Esophagus (tissue), 2 donors: Measurements from ENCODE around the gene FSTL1. TPM values are rescaled to one million over a fixed set of nuclear protein-coding genes. Genes with fewer than 3 reads are reported as not detected.

Experiments used
- H3K27ac ChIP-seq, 2 donors: one replicate each; pipeline ENCODE4 v1.5.1; 2013; ENCODE audit warnings: low read depth in 2 of 2, mild to moderate bottlenecking in 2 of 2, inconsistent platforms in 1 of 2, low read length in 1 of 2, moderate library complexity in 1 of 2
- H3K27me3 ChIP-seq, 2 donors: one replicate each; pipeline ENCODE4 v1.6.1; 2013; ENCODE audit warnings: low read length in 2 of 2, control low read depth in 1 of 2, mild to moderate bottlenecking in 1 of 2; ENCODE audit not compliant: insufficient read depth in 2 of 2, control insufficient read depth in 1 of 2
- H3K36me3 ChIP-seq, 2 donors: one replicate each; pipeline ENCODE4 v1.6.1; 2013; ENCODE audit warnings: low read length in 1 of 2; ENCODE audit not compliant: control insufficient read depth in 2 of 2, insufficient read depth in 2 of 2
- H3K4me1 ChIP-seq, 2 donors: one replicate each; pipeline ENCODE4 v1.6.1; 2013; ENCODE audit warnings: low read length in 1 of 2; ENCODE audit not compliant: control insufficient read depth in 2 of 2, insufficient read depth in 2 of 2
- H3K4me3 ChIP-seq, 2 donors: one replicate each; pipeline ENCODE4 v1.5.1; 2013; ENCODE audit warnings: low read length in 2 of 2, mild to moderate bottlenecking in 2 of 2, low read depth in 1 of 2, moderate library complexity in 1 of 2
- H3K9me3 ChIP-seq, 2 donors: one replicate each; pipeline ENCODE4 v1.6.1; 2013; ENCODE audit warnings: mild to moderate bottlenecking in 2 of 2, low read depth in 1 of 2, low read length in 1 of 2, moderate library complexity in 1 of 2; ENCODE audit not compliant: control insufficient read depth in 2 of 2, insufficient read depth in 1 of 2
- WGBS, 2 donors: extraction: QIAGEN DNeasy Blood & Tissue Kit; methylation state at CpG; one replicate each; pipeline ENCODE4 v1.1.7; 2013; 5-methylcytosine and 5-hydroxymethylcytosine counted together
- polyA plus RNA-seq, 2 donors: library from polyadenylated mRNA; stranded (reverse); fragments of 200-250 nt; gene quantifications; one replicate each; pipeline ENCODE4 v1.2.3, GENCODE V29; 2013
- donor health status: healthy with polysubstance abuse.
- donor health status: Bipolar disorder and iron deficiency.

Gene FSTL1
- polyA plus RNA-seq, 2 donors: 5.4 to 10.7 TPM

- Histone ChIP-seq H3K4me1 (peaks cover 5% of the 10 kb centered on the region in 2 donors), H3K27ac (peak overlapping the region in 1 of 2 donors; percentile 52), H3K27me3 (no peaks in the 10 kb centered on the region), H3K4me3 (no peak overlapping the region), H3K36me3 (no peaks in the 10 kb centered on the region), H3K9me3 (no peaks in the 10 kb centered on the region)
- WGBS, 2 donors: 85 to 94% methylated on average over 4 of the region's 4 CpGs
Observed at GRCh38 chr3:120423432-120423831, 27.4 kb downstream of the FSTL1 start.

GRCh38 chr3:120421926-120422325 is 28.9 kb downstream of the FSTL1 start:
- Histone ChIP-seq H3K36me3 (no peaks in the 10 kb centered on the region), H3K27ac (no peak overlapping the region), H3K4me3 (no peak overlapping the region), H3K9me3 (no peaks in the 10 kb centered on the region), H3K4me1 (peaks cover 5 to 6% of the 10 kb centered on the region in 2 donors), H3K27me3 (no peaks in the 10 kb centered on the region)
- WGBS, 2 donors: 83 to 89% methylated on average over 2 of the region's 2 CpGs

GRCh38 chr3:120420928-120421551 is 29.8 kb downstream of the FSTL1 start:
- H3K36me3 ChIP-seq: no peaks in the 10 kb centered on the region
- no peaks in the 10 kb centered on the region for H3K9me3 ChIP-seq
- H3K4me1 ChIP-seq: peaks cover 5 to 7% of the 10 kb centered on the region in 2 donors
- no peaks in the 10 kb centered on the region for H3K27me3 ChIP-seq
- WGBS, 2 donors: 26 to 42% methylated on average over 6 of the region's 6 CpGs
- H3K4me3 ChIP-seq: no peak overlapping the region
- peak overlapping the region; percentile 66 for H3K27ac ChIP-seq

- no peaks in the 10 kb centered on the region for H3K36me3 ChIP-seq
- H3K27me3 ChIP-seq: no peaks in the 10 kb centered on the region
- WGBS, 2 donors: 60 to 66% methylated on average over 3 of the region's 3 CpGs
- H3K4me1 ChIP-seq: peaks cover 5 to 7% of the 10 kb centered on the region in 2 donors
- H3K27ac ChIP-seq: peak overlapping the region in 1 of 2 donors; percentile 66
- no peaks in the 10 kb centered on the region for H3K9me3 ChIP-seq
- H3K4me3 ChIP-seq: no peak overlapping the region
Observed at GRCh38 chr3:120420360-120420759, 30.4 kb downstream of the FSTL1 start.

GRCh38 chr3:120419797-120420196 is 31.0 kb downstream of the FSTL1 start:
- Histone ChIP-seq H3K27me3 (no peaks in the 10 kb centered on the region), H3K27ac (peak overlapping the region in 1 of 2 donors; percentile 34), H3K9me3 (no peaks in the 10 kb centered on the region), H3K36me3 (no peaks in the 10 kb centered on the region), H3K4me1 (peaks cover 2 to 7% of the 10 kb centered on the region in 2 donors), H3K4me3 (no peak overlapping the region)
- 84 to 90% methylated on average over 3 of the region's 3 CpGs for WGBS, 2 donors

- peaks cover 2 to 7% of the 10 kb centered on the region in 2 donors for H3K4me1 ChIP-seq
- no peaks in the 10 kb centered on the region for H3K9me3 ChIP-seq
- no peaks in the 10 kb centered on the region for H3K27me3 ChIP-seq
- 12 to 15% methylated on average over 6 of the region's 6 CpGs for WGBS, 2 donors
- no peaks in the 10 kb centered on the region for H3K36me3 ChIP-seq
- H3K4me3 ChIP-seq: no peak overlapping the region
- no peak overlapping the region for H3K27ac ChIP-seq
Observed at GRCh38 chr3:120418866-120419490, 31.8 kb downstream of the FSTL1 start.

GRCh38 chr3:120418446-120418845 is 32.3 kb downstream of the FSTL1 start:
- Histone ChIP-seq H3K4me3 (no peak overlapping the region), H3K27ac (no peak overlapping the region)

GRCh38 chr3:120417272-120417911 is 33.4 kb downstream of the FSTL1 start:
- Histone ChIP-seq H3K4me1 (peaks cover 2 to 7% of the 10 kb centered on the region in 2 donors), H3K27ac (peak overlapping the region; percentile 52 to 69), H3K4me3 (peak overlapping the region in 1 of 2 donors; percentile 50), H3K27me3 (no peaks in the 10 kb centered on the region), H3K36me3 (no peaks in the 10 kb centered on the region), H3K9me3 (no peaks in the 10 kb centered on the region)
- WGBS, 2 donors: 0 to 1% methylated on average over 9 of the region's 9 CpGs

More at GRCh38 chr3:120418446-120418845, 32.3 kb downstream of the FSTL1 start:
- H3K36me3 ChIP-seq: no peaks in the 10 kb centered on the region
- WGBS, 2 donors: 43 to 52% methylated on average over 7 of the region's 7 CpGs
- H3K27me3 ChIP-seq: no peaks in the 10 kb centered on the region
- H3K9me3 ChIP-seq: no peaks in the 10 kb centered on the region
- peaks cover 2 to 7% of the 10 kb centered on the region in 2 donors for H3K4me1 ChIP-seq

- no peaks in the 10 kb centered on the region for H3K36me3 ChIP-seq
- H3K9me3 ChIP-seq: no peaks in the 10 kb centered on the region
- H3K4me3 ChIP-seq: no peak overlapping the region
- WGBS, 2 donors: 21 to 28% methylated on average over 2 of the region's 2 CpGs
- H3K4me1 ChIP-seq: peaks cover 3 to 7% of the 10 kb centered on the region in 2 donors
- no peak overlapping the region for H3K27ac ChIP-seq
- H3K27me3 ChIP-seq: no peaks in the 10 kb centered on the region
Observed at GRCh38 chr3:120416868-120417267, 33.9 kb downstream of the FSTL1 start.
